Smooth muscle cell (in vitro differentiated cells): Measurements from ENCODE around the gene GRIK2. TPM values are rescaled to one million over a fixed set of nuclear protein-coding genes. Genes with fewer than 3 reads are reported as not detected.

Experiments used
- DNase-seq: peaks from one replicate; lab custom pipeline; 2025; ENCODE audit not compliant: unreplicated experiment; lab: John Stamatoyannopoulos, UW
- H2AFZ ChIP-seq: fragments of 200-600 bp; sonication (generic); 2 replicates; pipeline ENCODE4 v1.6.0; 2016; ENCODE audit warnings: antibody characterized with exemption, low read depth, mild to moderate bottlenecking
- H3F3A ChIP-seq: fragments of 200-600 bp; sonication (generic); 2 replicates; pipeline ENCODE4 v1.6.0; 2017; ENCODE audit warnings: antibody characterized with exemption, low read depth
- H3K27ac ChIP-seq: fragments of 200-600 bp; sonication (generic); 2 replicates; pipeline ENCODE4 v1.5.1; 2016; ENCODE audit warnings: low read depth, mild to moderate bottlenecking
- H3K27me3 ChIP-seq: fragments of 200-600 bp; sonication (generic); 2 replicates; pipeline ENCODE4 v1.6.1; 2016; ENCODE audit warnings: low read depth, mild to moderate bottlenecking
- H3K36me3 ChIP-seq: fragments of 200-600 bp; sonication (generic); 2 replicates; pipeline ENCODE4 v1.5.1; 2016; ENCODE audit warnings: low read depth
- H3K4me1 ChIP-seq: fragments of 200-600 bp; sonication (generic); 2 replicates; pipeline ENCODE4 v1.5.1; 2016; ENCODE audit warnings: low read depth
- H3K4me2 ChIP-seq: fragments of 200-600 bp; sonication (generic); 2 replicates; pipeline ENCODE4 v1.6.0; 2016; ENCODE audit warnings: mild to moderate bottlenecking
- H3K4me3 ChIP-seq: fragments of 200-600 bp; sonication (generic); 2 replicates; pipeline ENCODE4 v1.5.1; 2016; ENCODE audit warnings: mild to moderate bottlenecking
- H3K79me2 ChIP-seq: fragments of 200-600 bp; sonication (generic); 2 replicates; pipeline ENCODE4 v1.6.0; 2016; ENCODE audit warnings: low read depth, mild to moderate bottlenecking
- H3K9ac ChIP-seq: fragments of 200-600 bp; sonication (generic); 2 replicates; pipeline ENCODE4 v1.6.0; 2016; ENCODE audit warnings: low read depth
- H3K9me3 ChIP-seq: fragments of 200-600 bp; sonication (generic); replicated peaks from 2 replicates; pipeline ENCODE4 v1.5.1; 2016; ENCODE audit warnings: low read depth
- H4K20me1 ChIP-seq: fragments of 200-600 bp; sonication (generic); 2 replicates; pipeline ENCODE4 v1.6.0; 2016; ENCODE audit warnings: low read depth
- WGBS: methylation state at CpG from one replicate; pipeline ENCODE4 v1.1.7; 2016; ENCODE audit warnings: low lambda C conversion rate; 5-methylcytosine and 5-hydroxymethylcytosine counted together
- polyA plus RNA-seq: library from polyadenylated mRNA; unstranded; fragments of >200 nt; fragmentation: Nextera tagmentation; extraction: Ambion mirVana; gene quantifications from 2 replicates; pipeline ENCODE4 v1.2.1, GENCODE V29; 2016
- total RNA-seq: library from RNA; depleted of rRNA; stranded (reverse); fragments of >200 nt; gene quantifications from 2 replicates; pipeline ENCODE4 v1.2.3, GENCODE V29; 2014
- TF ChIP-seq, protein P1 (sequence below): fragments of 200-600 bp; sonication (generic); IDR thresholded peaks from 2 replicates; pipeline ENCODE4 v1.5.1; 2017; ENCODE audit warnings: borderline replicate concordance, mild to moderate bottlenecking, antibody characterized with exemption; ENCODE audit not compliant: insufficient read depth, poor library complexity, severe bottlenecking

The GRIK2 gene
- total and polyA plus RNA-seq, 2 experiments from 2014 or later: 10.0 to 23.6 TPM

DNA sequence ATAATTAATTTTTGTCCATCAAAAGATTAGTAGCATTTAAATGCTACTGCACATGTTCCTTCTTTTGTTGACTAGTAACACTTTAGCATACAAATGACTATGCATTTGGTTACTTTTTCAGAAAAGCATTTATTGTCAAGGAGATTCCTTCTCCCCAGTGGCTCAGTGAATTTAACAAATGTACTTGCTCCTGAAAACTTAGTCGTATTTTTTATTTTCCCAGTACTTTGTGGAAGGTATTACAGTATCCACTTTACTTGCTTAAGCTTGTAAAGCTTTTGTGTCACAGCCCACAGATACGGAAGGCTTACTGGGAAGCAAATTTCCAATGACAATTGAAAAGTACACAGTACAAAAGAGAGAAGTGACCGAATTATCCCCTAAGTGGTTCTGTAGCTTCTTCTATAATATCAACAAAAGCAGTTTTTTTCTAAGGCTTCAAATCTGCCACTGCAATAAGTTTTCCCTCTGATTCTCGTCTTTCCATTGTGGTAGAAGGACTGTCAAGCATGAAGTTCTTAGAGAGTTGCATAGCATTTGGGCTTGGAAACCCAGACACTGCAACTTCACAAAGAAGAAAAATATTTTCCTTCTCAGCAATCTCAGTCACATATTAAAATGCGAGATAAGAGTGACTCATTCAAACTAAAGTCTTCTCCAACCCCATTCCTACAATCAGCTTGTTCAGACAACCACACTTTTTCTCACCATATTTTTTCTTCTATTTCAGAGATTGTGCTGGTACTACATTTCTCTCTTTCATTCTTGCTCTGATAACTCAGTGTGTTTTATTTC lies 431.2 kb downstream of the GRIK2 start:
- TF ChIP-seq, protein P1, sequence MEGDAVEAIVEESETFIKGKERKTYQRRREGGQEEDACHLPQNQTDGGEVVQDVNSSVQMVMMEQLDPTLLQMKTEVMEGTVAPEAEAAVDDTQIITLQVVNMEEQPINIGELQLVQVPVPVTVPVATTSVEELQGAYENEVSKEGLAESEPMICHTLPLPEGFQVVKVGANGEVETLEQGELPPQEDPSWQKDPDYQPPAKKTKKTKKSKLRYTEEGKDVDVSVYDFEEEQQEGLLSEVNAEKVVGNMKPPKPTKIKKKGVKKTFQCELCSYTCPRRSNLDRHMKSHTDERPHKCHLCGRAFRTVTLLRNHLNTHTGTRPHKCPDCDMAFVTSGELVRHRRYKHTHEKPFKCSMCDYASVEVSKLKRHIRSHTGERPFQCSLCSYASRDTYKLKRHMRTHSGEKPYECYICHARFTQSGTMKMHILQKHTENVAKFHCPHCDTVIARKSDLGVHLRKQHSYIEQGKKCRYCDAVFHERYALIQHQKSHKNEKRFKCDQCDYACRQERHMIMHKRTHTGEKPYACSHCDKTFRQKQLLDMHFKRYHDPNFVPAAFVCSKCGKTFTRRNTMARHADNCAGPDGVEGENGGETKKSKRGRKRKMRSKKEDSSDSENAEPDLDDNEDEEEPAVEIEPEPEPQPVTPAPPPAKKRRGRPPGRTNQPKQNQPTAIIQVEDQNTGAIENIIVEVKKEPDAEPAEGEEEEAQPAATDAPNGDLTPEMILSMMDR: no peak
- peak overlapping the region; percentile 51 for H3K4me2 ChIP-seq
- no peaks in the 10 kb centered on the region for H4K20me1 ChIP-seq
- no peak overlapping the region for H3K9ac ChIP-seq
- H3K27me3 ChIP-seq: no peaks in the 10 kb centered on the region
- H3K4me1 ChIP-seq: peaks cover 9% of the 10 kb centered on the region
- 53% methylated on average over 5 of the region's 5 CpGs for WGBS
- H3K79me2 ChIP-seq: no peaks in the 10 kb centered on the region
- peak overlapping the region; percentile 59 for H3K27ac ChIP-seq
- no peaks in the 10 kb centered on the region for H3F3A ChIP-seq
- peak overlapping the region; percentile 75 for H2AFZ ChIP-seq
- peaks cover 13% of the 10 kb centered on the region for H3K9me3 ChIP-seq
- no peak for DNase-seq
- no peaks in the 10 kb centered on the region for H3K36me3 ChIP-seq
- no peak overlapping the region for H3K4me3 ChIP-seq

- H3K27ac ChIP-seq: no peak overlapping the region
- H3K27me3 ChIP-seq: no peaks in the 10 kb centered on the region
- no peak overlapping the region for H3K9ac ChIP-seq
- TF ChIP-seq, protein P1: no peak
- no peaks in the 10 kb centered on the region for H3K79me2 ChIP-seq
- H3F3A ChIP-seq: no peaks in the 10 kb centered on the region
- H4K20me1 ChIP-seq: no peaks in the 10 kb centered on the region
- no peak overlapping the region for H3K4me2 ChIP-seq
- H3K36me3 ChIP-seq: no peaks in the 10 kb centered on the region
- peaks cover 9% of the 10 kb centered on the region for H3K4me1 ChIP-seq
- DNase-seq: no peak
- no peak overlapping the region for H3K4me3 ChIP-seq
- peaks cover 14% of the 10 kb centered on the region for H3K9me3 ChIP-seq
- 93% methylated on average over 2 of the region's 2 CpGs for WGBS
- H2AFZ ChIP-seq: no peak overlapping the region
Observed at GRCh38 chr6:101826269-101826668, 432.8 kb downstream of the GRIK2 start.

GRCh38 chr6:101826678-101827077 lies 433.2 kb downstream of the GRIK2 start:
- TF ChIP-seq, protein P1: no peak
- Histone ChIP-seq H3K4me3 (no peak overlapping the region), H4K20me1 (no peaks in the 10 kb centered on the region), H3K4me1 (peaks cover 9% of the 10 kb centered on the region), H3K9me3 (peaks cover 14% of the 10 kb centered on the region), H3K27me3 (no peaks in the 10 kb centered on the region), H3K36me3 (no peaks in the 10 kb centered on the region), H3K79me2 (no peaks in the 10 kb centered on the region), H3K9ac (no peak overlapping the region), H3K4me2 (no peak overlapping the region), H3F3A (no peaks in the 10 kb centered on the region), H3K27ac (no peak overlapping the region), H2AFZ (no peak overlapping the region)
- WGBS: 78% methylated on average over 3 of the region's 3 CpGs
- no peak for DNase-seq
